Stimulated activated CD4-positive, alpha-beta T cell treated with anti-CD3 and anti-CD28 coated beads, Interleukin-1b, Interleukin-23, amount 100 ng/mL, for 1 hour (primary cell): ENCODE measurements around the gene FMO1.
"Not testable (repeated sequence)": the region's sequence is repeated elsewhere in the genome, so short reads cannot be mapped to it uniquely, and the experiment has no call there.

Source experiments
- DNase-seq, 2 donors: peaks; one replicate each; pipeline ENCODE4 v3.0.0-alpha.2; 2020; ENCODE audit warnings: low read depth in 2 of 2

FMO1 gene

DNA sequence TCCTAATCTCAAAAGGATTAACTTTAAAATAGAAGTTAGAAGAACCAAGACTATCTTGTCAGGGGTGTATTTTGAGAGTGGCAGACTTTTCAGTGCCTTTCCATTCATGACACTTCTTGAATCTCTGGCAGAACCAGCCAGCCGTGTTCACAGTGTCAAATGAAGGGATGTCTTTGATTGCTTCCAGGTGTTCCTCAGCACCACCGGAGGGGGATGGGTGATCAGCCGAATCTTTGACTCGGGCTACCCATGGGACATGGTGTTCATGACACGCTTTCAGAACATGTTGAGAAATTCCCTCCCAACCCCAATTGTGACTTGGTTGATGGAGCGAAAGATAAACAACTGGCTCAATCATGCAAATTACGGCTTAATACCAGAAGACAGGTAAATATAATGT, 32.3 kb downstream of the FMO1 start:
- no peak for DNase-seq

- no peak for DNase-seq
Measured at GRCh38 chr1:171286032-171286705, 37.9 kb downstream of the FMO1 start.

DNA sequence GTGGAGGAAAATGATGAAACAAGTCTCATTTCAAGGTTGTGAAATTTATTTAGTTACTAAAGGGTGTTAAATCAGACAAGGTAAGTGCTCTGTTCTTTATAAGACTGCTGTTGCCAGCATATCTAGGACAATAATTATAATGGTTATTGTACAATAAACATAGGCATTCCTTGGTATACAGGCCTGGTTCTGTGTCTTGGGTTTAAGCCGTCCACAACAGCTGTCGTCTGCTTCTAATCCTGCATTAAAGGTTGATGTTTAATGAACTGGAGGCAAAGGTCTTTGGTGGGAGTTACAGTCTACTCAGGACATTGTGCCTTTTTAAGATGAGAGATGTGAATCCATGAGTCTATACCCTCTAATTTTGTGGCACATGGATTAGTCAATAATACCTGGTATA, 42.3 kb downstream of the FMO1 start:
- no peak for DNase-seq

DNA sequence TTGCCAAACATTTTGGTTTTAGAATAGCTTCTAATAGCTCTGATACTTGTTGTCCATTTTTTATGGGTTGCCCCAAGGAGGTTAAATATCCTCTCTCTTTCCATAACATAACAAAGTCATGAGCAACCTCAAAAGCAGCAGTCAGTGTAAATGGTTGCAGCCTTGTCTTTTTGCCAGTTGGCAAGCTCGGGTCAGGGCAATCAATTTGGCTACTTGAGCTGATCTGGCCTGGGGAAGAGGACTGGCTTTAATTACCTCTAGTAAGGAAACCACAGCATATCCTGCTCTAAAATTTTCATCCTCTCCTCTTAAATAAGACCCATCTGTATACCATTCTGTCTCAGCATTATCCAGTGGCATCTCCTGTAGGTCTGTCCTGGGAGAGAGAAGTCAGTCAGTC, 44.5 kb downstream of the FMO1 start:
- DNase-seq, result no peak

- not testable (repeated sequence) for DNase-seq
Measured at GRCh38 chr1:171295383-171295782, 47.1 kb downstream of the FMO1 start.

- DNase-seq, result no peak
Measured at GRCh38 chr1:171295821-171296220, 47.5 kb downstream of the FMO1 start.

DNA sequence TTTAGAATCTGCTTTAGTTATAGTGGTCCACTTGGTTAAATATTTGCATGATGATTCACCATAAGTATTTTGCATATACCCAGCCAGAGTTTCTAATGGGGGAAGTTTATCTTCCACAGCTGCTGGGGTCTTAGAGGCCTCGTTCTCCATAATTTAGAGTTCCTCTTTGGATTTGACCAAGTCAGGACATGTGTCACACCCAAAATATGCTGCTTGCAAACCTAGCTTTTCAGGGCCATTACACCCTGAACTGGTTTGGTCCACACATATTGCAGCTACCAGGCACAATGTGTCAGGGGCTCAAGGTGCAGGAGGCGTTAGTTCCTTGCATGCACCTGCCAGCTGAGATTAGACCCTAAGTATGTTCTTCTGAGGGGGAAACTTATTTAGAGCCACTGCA, 48.6 kb downstream of the FMO1 start:
- no peak for DNase-seq

- DNase-seq, result no peak
Measured at GRCh38 chr1:171298696-171299095, 50.4 kb downstream of the FMO1 start.

- no peak for DNase-seq
Measured at GRCh38 chr1:171299342-171299741, 51.0 kb downstream of the FMO1 start.

DNA sequence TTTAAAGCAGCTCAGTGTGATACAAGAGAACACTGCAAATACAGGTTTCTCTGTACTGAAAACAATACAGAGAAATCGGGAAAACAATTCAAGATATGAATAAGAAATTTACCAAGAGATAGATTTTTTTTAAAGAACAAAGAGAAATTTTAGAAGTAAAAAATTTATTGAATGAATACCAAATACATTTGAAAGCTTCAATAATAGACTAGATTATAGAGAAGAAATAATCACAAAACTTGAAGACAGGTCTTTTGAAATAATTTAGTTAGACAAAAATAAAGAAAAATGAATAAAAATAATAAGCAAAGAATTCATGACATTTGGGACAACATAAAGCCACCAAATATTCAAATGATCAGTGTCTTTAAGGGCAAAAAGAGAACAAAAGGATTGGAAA, 52.1 kb downstream of the FMO1 start:
- DNase-seq, result no peak

- DNase-seq, result no peak
Measured at GRCh38 chr1:171310661-171311087, 62.4 kb downstream of the FMO1 start.

DNA sequence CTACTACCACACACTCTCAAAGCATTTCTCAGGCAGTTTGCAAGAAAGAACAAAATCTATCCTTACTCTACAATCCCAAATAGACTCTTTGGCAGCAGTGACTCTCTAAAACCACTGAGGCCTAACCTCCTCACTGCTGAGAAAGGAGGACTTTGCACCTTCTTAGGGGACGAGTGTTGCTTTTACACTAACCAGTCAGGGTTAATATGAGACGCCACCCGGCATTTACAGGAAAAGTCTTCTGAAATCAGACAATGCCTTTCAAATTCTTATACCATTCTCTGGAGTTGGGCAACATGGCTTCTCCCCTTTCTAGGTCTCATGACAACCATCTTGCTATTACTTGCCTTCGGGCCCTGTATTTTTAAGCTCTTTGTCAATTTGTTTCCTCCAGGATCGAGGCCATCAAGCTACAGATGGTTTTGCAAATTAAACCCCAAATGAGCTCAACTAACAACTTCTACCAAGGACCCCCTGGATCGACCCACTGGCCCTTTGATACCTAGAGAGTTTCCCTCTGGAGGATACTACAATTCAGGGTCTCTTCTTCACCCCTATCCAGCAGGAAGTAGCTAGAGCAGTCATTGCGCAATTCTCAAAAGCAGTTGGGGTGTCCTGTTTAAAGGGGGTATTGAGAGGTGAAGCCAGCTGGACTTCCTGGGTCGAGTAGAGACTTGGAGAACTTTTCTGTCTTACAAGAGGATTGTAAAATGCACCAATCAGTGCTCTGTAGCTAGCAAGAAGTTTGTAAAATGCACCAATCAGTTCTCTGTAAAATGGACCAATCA, 63.7 kb downstream of the FMO1 start:
- no peak for DNase-seq

DNA sequence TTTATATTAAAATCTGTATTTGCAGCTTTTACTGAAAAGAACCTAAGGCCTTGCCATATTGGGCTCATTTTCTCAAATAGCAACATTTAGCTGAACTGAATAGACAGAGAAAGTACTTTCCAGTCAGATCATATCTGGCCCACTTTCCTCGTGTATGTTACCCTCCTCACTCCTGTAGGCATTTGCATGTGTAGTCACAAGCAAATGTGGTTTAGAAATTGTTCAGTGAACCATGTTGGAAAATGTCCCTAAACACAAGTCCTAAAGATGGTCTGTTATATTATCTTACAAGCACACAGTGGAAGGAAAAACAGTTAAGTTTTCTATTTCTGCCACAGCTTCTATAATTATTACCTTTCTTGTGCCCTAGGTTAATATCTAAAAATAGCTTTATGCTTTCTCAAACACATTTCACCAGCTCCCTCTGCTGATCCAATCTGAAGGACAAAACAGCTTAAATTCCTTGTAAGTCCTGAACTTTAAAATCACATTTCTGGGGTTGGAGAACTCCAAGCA, 65.1 kb downstream of the FMO1 start:
- DNase-seq, result no peak

DNA sequence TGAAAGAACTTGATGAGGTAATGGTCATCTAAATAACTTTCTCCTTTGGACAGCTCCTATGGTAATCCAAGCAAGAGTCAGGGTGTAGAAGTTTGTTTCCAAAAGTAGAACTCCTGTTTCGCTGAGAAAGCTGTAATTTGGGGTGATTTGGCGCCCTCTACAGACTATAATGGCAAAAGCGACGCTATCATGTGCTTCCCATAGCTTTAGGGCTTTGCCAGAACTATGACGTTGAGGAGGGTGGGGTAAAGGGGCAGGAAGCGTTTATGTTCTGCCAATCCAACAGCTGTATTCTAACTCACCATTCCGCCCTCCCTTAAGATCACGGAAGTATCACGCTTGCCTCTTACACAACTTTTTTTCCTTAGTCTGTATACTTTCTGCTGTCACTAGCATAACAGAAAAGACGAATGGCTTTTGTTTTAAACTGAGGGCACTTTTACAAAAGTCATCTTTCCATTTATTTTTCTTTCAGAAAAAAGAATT, 65.6 kb downstream of the FMO1 start, which contains the start of gene FMO4:
Gene FMO4 (plus strand): TSS at position 349 of the 486 bp plus-strand sequence. CDS start 5,643 bp downstream, outside the sequence.
- peak; percentile 53 to 58 for DNase-seq

- no peak for DNase-seq
Measured at GRCh38 chr1:171329251-171329650, 81.0 kb downstream of the FMO1 start.

- no peak for DNase-seq
Measured at GRCh38 chr1:171334024-171334640, 85.8 kb downstream of the FMO1 start.
